Measurements from ENCODE around the gene PDZRN3. TPM values are rescaled to one million over a fixed set of nuclear protein-coding genes. Genes with fewer than 3 reads are reported as not detected.
"Not testable (repeated sequence)": the region's sequence is repeated elsewhere in the genome, so short reads cannot be mapped to it uniquely, and the experiment has no call there.

The PDZRN3 gene
- total RNA-seq, 1 donor from 2014 or later, result 21.9 TPM

DNA sequence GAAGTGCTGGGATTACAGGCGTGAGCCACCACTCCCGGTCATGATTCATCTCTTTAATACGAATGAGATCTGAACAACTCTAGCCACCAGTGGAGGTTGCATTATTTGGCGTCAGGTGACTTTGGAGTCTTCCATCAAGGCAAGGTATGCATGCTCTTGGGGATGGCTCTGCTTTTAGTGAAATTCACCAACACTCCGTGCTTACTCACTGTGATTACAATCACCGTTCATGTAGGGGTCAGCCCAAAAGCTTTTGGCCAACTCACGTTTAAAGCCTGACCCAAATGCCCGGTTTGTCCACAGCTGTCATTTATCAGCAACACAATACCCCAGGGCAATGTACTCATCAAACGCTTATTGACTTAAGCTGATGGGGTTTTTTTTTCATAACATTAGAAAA lies 155.4 kb downstream of the PDZRN3 start:
- DNase-seq, result no peak
- Mint-ChIP-seq H3K36me3 (ENCODE audit: unreplicated experiment) (no peaks in the 10 kb centered on the region), H3K27me3 (ENCODE audit: unreplicated experiment) (peaks cover 1% of the 10 kb centered on the region), H3K4me1 (ENCODE audit: low read depth, unreplicated experiment) (peaks cover 49% of the 10 kb centered on the region), H3K9me3 (ENCODE audit: unreplicated experiment) (peaks cover 5% of the 10 kb centered on the region), H3K4me3 (ENCODE audit: unreplicated experiment) (no peak overlapping the region), H3K27ac (ENCODE audit: unreplicated experiment) (no peak overlapping the region)
- TF ChIP-seq, protein P1, sequence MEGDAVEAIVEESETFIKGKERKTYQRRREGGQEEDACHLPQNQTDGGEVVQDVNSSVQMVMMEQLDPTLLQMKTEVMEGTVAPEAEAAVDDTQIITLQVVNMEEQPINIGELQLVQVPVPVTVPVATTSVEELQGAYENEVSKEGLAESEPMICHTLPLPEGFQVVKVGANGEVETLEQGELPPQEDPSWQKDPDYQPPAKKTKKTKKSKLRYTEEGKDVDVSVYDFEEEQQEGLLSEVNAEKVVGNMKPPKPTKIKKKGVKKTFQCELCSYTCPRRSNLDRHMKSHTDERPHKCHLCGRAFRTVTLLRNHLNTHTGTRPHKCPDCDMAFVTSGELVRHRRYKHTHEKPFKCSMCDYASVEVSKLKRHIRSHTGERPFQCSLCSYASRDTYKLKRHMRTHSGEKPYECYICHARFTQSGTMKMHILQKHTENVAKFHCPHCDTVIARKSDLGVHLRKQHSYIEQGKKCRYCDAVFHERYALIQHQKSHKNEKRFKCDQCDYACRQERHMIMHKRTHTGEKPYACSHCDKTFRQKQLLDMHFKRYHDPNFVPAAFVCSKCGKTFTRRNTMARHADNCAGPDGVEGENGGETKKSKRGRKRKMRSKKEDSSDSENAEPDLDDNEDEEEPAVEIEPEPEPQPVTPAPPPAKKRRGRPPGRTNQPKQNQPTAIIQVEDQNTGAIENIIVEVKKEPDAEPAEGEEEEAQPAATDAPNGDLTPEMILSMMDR (IDR thresholded peaks at IDR 0.05; ENCODE audit: partially characterized antibody, unreplicated experiment), result no peak

DNA sequence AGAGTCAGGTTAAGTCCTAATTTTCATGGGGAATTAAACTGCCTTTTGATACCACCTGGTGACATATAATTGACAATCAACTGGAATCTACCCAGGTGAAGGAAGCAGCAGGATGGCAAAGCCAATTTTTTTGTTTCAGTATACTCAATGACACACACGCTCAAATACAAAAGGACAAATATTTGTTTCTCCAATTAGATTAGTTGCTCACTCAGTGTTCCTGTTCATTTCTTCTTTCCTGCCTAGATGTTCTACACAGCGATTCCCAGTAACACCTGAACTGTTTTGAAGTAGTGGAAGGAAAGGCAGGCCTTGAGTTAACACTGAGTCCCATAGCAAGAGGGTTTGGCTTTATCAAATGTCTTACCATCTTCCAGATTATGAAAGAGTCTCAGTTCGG lies 157.5 kb downstream of the PDZRN3 start:
- Mint-ChIP-seq H3K27ac (ENCODE audit: unreplicated experiment) (peak overlapping the region; percentile 23), H3K36me3 (ENCODE audit: unreplicated experiment) (no peaks in the 10 kb centered on the region), H3K9me3 (ENCODE audit: unreplicated experiment) (peaks cover 2% of the 10 kb centered on the region), H3K4me1 (ENCODE audit: low read depth, unreplicated experiment) (peaks cover 36% of the 10 kb centered on the region), H3K4me3 (ENCODE audit: unreplicated experiment) (peak overlapping the region; percentile 37), H3K27me3 (ENCODE audit: unreplicated experiment) (peaks cover 1% of the 10 kb centered on the region)
- TF ChIP-seq, protein P1 (IDR thresholded peaks at IDR 0.05; ENCODE audit: partially characterized antibody, unreplicated experiment), result no peak
- DNase-seq, result no peak

DNA sequence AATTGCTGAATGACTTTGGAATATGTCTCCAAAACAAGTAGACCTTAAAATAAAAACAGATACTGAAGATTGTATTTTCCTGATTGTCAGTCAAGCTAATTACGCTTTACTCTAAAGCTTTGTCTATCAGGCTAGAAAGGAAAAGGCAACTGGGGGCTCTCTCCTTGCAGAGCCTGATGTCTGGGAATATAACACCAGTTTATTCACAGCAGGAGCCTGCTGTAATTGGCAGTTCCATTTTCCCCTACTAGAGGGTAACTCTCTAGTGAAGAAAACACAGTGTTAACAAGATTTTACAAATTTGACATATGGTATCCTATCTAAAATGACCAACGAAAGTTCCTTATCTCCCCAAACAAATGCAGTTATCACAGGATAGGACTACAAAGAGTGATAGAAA lies 158.8 kb downstream of the PDZRN3 start:
- Mint-ChIP-seq H3K36me3 (ENCODE audit: unreplicated experiment) (no peaks in the 10 kb centered on the region), H3K4me1 (ENCODE audit: low read depth, unreplicated experiment) (peaks cover 28% of the 10 kb centered on the region), H3K27me3 (ENCODE audit: unreplicated experiment) (peaks cover 1% of the 10 kb centered on the region), H3K4me3 (ENCODE audit: unreplicated experiment) (no peak overlapping the region), H3K27ac (ENCODE audit: unreplicated experiment) (peak overlapping the region; percentile 70), H3K9me3 (ENCODE audit: unreplicated experiment) (peaks cover 2% of the 10 kb centered on the region)
- no peak for DNase-seq
- TF ChIP-seq, protein P1 (IDR thresholded peaks at IDR 0.05; ENCODE audit: partially characterized antibody, unreplicated experiment), result no peak

DNA sequence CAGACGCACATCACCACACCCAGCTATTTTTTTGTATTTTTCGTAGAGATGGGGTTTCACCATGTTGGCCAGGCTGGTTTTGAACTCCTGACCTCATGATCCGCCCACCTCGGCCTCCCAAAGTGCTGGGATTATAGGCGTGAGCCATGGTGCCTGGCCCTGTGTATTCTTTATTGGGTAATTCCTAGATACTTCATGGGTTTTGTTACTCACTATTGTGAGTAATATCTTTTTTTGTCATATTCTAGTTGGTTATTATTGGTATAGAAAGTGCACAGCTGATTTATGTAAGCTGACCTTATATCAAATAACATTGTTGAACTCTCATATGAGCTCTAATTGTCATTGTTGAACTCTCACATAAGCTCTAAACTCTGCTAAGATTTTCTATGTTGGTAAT lies 160.6 kb downstream of the PDZRN3 start:
- H3K4me3 Mint-ChIP-seq (ENCODE audit: unreplicated experiment); DNase-seq; H3K27me3 Mint-ChIP-seq (ENCODE audit: unreplicated experiment); H3K27ac Mint-ChIP-seq (ENCODE audit: unreplicated experiment); H3K9me3 Mint-ChIP-seq (ENCODE audit: unreplicated experiment); H3K36me3 Mint-ChIP-seq (ENCODE audit: unreplicated experiment): not testable (repeated sequence)
- peaks cover 27% of the 10 kb centered on the region for H3K4me1 Mint-ChIP-seq (ENCODE audit: low read depth, unreplicated experiment)

DNA sequence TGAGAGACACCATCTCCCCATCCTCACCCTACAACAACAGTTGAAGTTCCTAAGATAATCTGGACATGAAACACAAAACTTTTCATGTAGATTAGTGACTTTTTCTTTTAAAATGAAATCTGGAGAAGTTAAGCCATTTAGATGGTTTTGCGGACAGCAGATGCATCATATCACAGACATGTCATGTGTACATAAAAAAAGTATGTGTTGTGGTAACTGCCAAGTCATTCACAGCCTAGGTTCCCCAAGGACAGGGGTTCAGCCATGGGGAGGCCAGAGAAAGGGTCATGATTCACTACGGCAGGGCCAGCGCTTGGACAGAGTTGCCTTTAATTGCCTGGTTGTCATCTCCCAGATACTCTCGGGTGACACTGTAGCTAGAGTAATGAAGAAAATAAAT lies 163.2 kb downstream of the PDZRN3 start:
- H3K36me3 Mint-ChIP-seq (ENCODE audit: unreplicated experiment), result no peaks in the 10 kb centered on the region

More for the DNA sequence above, 163.2 kb downstream of the PDZRN3 start:
- Mint-ChIP-seq H3K4me3 (ENCODE audit: unreplicated experiment) (no peak overlapping the region), H3K4me1 (ENCODE audit: low read depth, unreplicated experiment) (peaks cover 14% of the 10 kb centered on the region), H3K9me3 (ENCODE audit: unreplicated experiment) (no peaks in the 10 kb centered on the region), H3K27ac (ENCODE audit: unreplicated experiment) (no peak overlapping the region), H3K27me3 (ENCODE audit: unreplicated experiment) (peaks cover 1% of the 10 kb centered on the region)
- TF ChIP-seq, protein P1 (IDR thresholded peaks at IDR 0.05; ENCODE audit: partially characterized antibody, unreplicated experiment), result no peak
- no peak for DNase-seq

Data from glutamatergic neuron (in vitro differentiated cells).